BJ (cell line): ENCODE results near the gene JAG2. TPM values are rescaled to one million over a fixed set of nuclear protein-coding genes. Genes with fewer than 3 reads are reported as not detected.

Experiments
- CTCF ChIA-PET: fragments of 350-600 bp; formaldehyde crosslinking; extraction: SDS; loops from one replicate; lab custom pipeline; 2021; ENCODE audit warnings: antibody characterized with exemption, inconsistent platforms; lab: Yijun Ruan, JAX
- POLR2A ChIA-PET: fragments of 300-600 bp; sonication (Branson Sonifier 250); formaldehyde crosslinking; extraction: SDS; loops from one replicate; lab custom pipeline; 2021; ENCODE audit warnings: antibody characterized with exemption; lab: Charles Lee
- DNase-seq: peaks from one replicate; pipeline ENCODE4 v3.0.0-alpha.2; 2011; ENCODE audit warnings: low read depth
- H3K27me3 ChIP-seq: 2 replicates; pipeline ENCODE4 v1.6.0; 2011; ENCODE audit warnings: low read length; ENCODE audit not compliant: control insufficient read depth, insufficient read depth
- H3K36me3 ChIP-seq: 2 replicates; pipeline ENCODE4 v1.5.1; 2011; ENCODE audit warnings: low read length; ENCODE audit not compliant: control insufficient read depth, insufficient read depth
- H3K4me3 ChIP-seq: 2 replicates; pipeline ENCODE4 v1.5.1; 2011; ENCODE audit warnings: low read depth, mild to moderate bottlenecking, control low read depth, low read length
- polyA plus RNA-seq: library from polyadenylated mRNA; depleted of rRNA; stranded (reverse); fragments of >200 nt; gene quantifications from 2 replicates; pipeline ENCODE4 v1.2.3, GENCODE V29; 2011
- TF ChIP-seq, protein P1 (sequence below): IDR thresholded peaks from 2 replicates; pipeline ENCODE4 v1.5.1; 2011; ENCODE audit warnings: low read depth, mild to moderate bottlenecking, control low read depth, inconsistent platforms, low read length, moderate library complexity; ENCODE audit not compliant: insufficient read depth

Gene JAG2
- polyA plus RNA-seq, 1 experiment, result 0.23 TPM

DNA sequence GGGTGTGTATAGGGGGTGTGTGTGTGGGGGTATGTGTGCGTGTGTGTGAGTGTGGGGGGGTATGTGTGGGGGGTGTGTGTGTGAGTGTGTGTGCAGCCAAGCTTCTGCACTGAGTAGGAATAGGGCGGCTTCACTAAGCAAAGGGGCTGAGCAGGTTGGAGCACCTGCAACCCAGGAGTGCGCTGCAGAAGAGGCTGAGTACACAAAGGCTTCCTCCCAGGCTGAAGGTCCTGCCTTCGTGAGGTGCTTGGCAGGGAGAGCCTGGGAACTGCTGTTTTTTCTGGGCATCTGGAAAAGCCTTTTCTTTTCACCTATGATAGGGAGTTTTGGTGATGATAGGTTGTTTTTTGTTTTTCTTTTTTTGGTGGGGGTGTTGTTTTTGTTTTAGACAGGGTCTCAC, 18.5 kb upstream of the JAG2 start:
- no peaks in the 10 kb centered on the region; the same call in 1 of the 2 replicates for H3K27me3 ChIP-seq

GRCh38 chr14:105185973-105186372, 17.4 kb upstream of the JAG2 start:
- no peak for DNase-seq
- CTCF ChIA-PET, result no interaction called here
- TF ChIP-seq, protein P1, sequence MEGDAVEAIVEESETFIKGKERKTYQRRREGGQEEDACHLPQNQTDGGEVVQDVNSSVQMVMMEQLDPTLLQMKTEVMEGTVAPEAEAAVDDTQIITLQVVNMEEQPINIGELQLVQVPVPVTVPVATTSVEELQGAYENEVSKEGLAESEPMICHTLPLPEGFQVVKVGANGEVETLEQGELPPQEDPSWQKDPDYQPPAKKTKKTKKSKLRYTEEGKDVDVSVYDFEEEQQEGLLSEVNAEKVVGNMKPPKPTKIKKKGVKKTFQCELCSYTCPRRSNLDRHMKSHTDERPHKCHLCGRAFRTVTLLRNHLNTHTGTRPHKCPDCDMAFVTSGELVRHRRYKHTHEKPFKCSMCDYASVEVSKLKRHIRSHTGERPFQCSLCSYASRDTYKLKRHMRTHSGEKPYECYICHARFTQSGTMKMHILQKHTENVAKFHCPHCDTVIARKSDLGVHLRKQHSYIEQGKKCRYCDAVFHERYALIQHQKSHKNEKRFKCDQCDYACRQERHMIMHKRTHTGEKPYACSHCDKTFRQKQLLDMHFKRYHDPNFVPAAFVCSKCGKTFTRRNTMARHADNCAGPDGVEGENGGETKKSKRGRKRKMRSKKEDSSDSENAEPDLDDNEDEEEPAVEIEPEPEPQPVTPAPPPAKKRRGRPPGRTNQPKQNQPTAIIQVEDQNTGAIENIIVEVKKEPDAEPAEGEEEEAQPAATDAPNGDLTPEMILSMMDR, result no peak
- Histone ChIP-seq H3K36me3 (no peaks in the 10 kb centered on the region), H3K27me3 (no peaks in the 10 kb centered on the region; the same call in 1 of the 2 replicates), H3K4me3 (no peak overlapping the region)
- POLR2A ChIA-PET, result no interaction called here

More for the DNA sequence above, 18.5 kb upstream of the JAG2 start:
- Histone ChIP-seq H3K36me3 (no peaks in the 10 kb centered on the region), H3K4me3 (no peak overlapping the region)
- ChIA-PET POLR2A (no interaction called here), CTCF (interaction anchor here (0.6 kb wide), 1 partner anchor 16 kb away, joined by 4 read pairs; no protein-coding TSS in a partner anchor)
- TF ChIP-seq, protein P1, result no peak
- no peak for DNase-seq

- TF ChIP-seq, protein P1, result no peak
- no peak for DNase-seq
- no peaks in the 10 kb centered on the region for H3K36me3 ChIP-seq
- ChIA-PET CTCF (interaction anchor here (0.7 kb wide), 1 partner anchor 9 kb away, joined by 4 read pairs; no protein-coding TSS in a partner anchor), POLR2A (no interaction called here)
- H3K27me3 ChIP-seq, result no peaks in the 10 kb centered on the region; the same call in 1 of the 2 replicates
- no peak overlapping the region for H3K4me3 ChIP-seq
Measured at GRCh38 chr14:105185001-105185400, 16.4 kb upstream of the JAG2 start.

DNA sequence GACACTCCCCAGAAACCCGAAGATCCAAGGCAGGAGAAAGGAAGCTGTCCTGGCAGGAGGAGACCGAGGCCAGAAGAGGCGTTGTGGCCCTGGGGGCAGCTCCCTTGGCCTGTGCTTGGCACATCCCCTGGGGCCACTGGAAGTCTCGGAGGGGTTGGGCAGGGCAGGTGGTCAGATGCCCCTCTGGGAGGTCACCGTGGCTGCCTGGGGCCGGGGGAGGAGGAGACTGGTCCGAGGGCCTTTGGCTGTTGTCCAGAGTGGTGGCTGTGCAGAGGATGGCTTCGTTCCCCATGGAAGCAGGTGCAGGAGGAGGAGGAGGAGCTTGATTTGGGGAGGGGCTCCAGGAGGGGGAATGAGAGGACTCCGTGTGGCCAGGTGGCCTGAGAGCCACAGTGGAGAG, 15.9 kb upstream of the JAG2 start:
- Histone ChIP-seq H3K27me3 (no peaks in the 10 kb centered on the region; the same call in 1 of the 2 replicates), H3K4me3 (no peak overlapping the region), H3K36me3 (no peaks in the 10 kb centered on the region)
- CTCF ChIA-PET, result interaction anchor here (0.7 to 0.8 kb wide), 2 partner anchors 9 to 17 kb away, joined by 3 to 4 read pairs; no protein-coding TSS in a partner anchor
- no peak for DNase-seq
- TF ChIP-seq, protein P1, result no peak
- POLR2A ChIA-PET, result no interaction called here

DNA sequence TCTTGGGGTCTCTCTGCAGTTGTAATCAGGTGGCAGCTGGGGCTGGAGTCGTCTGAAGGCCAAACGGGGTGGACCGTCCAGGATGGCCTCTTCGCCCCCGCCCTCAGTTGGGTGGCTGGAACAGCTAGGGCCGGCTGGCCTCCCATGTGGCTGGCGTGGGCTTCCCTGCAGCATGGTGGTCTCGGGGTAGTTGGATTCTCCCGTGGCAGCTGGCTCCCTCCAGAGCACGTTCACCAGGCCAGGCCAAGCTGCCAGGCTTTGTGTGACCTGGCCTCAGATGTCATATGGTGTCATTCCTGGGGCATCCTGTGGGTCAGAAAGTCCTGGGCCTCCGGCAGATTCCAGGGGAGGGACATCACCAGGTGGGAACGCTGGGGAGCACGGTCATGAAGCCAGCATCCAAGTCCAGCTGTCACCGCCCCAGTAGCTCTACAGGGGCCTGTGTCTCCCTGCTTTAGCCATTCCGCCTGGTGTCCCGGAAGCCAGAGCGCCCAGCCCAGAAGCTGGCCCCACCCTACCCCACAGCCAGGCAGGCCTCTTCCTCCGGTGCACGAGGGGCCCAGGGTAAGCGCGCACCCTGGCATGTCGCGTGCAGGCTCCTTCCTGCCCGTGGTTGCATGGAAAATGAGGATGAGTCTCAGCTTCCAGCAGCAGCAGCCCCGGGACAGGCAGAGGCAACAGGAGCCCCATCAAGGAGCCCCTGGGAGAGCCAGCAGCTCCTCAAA, 13.9 kb upstream of the JAG2 start:
- POLR2A ChIA-PET, result no interaction called here
- no peak for DNase-seq
- H3K4me3 ChIP-seq, result no peak overlapping the region

More for the DNA sequence above, 13.9 kb upstream of the JAG2 start:
- Histone ChIP-seq H3K27me3 (no peaks in the 10 kb centered on the region; the same call in 1 of the 2 replicates), H3K36me3 (no peaks in the 10 kb centered on the region)
- CTCF ChIA-PET, result interaction anchor here (0.7 to 1.8 kb wide), 5 partner anchors 9 to 377 kb away, joined by 3 to 4 read pairs (median 4); no protein-coding TSS in a partner anchor
- TF ChIP-seq, protein P1, result no peak
